Measurements from ENCODE around the gene EFNA5. TPM values are rescaled to one million over a fixed set of nuclear protein-coding genes. Genes with fewer than 3 reads are reported as not detected.

The EFNA5 gene
- total and polyA plus RNA-seq, 2 donors from 2014 or later = 5.9 to 54.4 TPM

GRCh38 chr5:107597803-107598202 is 72.9 kb downstream of the EFNA5 start:
- H3K4me1 ChIP-seq (ENCODE audit: control insufficient read depth in 2 of 3, insufficient read depth in 2 of 3, low read depth in 1 of 3, low read length in 3 of 3) = no peaks in the 10 kb centered on the region
- TF ChIP-seq CTCF (IDR thresholded peaks at IDR 0.05; ENCODE audit: borderline replicate concordance, extremely low read depth, insufficient read depth) = no peak
- FAIRE-seq (no peak), DNase-seq (no peak)
- H3K27me3 ChIP-seq (ENCODE audit: control insufficient read depth, insufficient read depth, low read length) = no peaks in the 10 kb centered on the region
- no peak overlapping the region for H3K4me3 ChIP-seq (ENCODE audit: low read length in 3 of 3)
- H3K9me3 ChIP-seq (ENCODE audit: control insufficient read depth in 2 of 3, insufficient read depth in 1 of 3, low read length in 3 of 3) = no peaks in the 10 kb centered on the region
- intact Hi-C loops (cut with DNase I) = no loop called here
- no peaks in the 10 kb centered on the region for H3K36me3 ChIP-seq (ENCODE audit: control insufficient read depth in 2 of 3, insufficient read depth in 3 of 3, low read length in 3 of 3)
- H3K9ac ChIP-seq (ENCODE audit: low read length in 3 of 3) = no peak overlapping the region
- no peak overlapping the region for H3K27ac ChIP-seq (ENCODE audit: low read depth in 2 of 2, low read length in 2 of 2)

- H3K27ac ChIP-seq (ENCODE audit: low read depth in 2 of 2, low read length in 2 of 2) = no peak overlapping the region
- no peaks in the 10 kb centered on the region for H3K9me3 ChIP-seq (ENCODE audit: control insufficient read depth in 2 of 3, insufficient read depth in 1 of 3, low read length in 3 of 3)
- DNase-seq = no peak
- H3K4me3 ChIP-seq (ENCODE audit: low read length in 3 of 3) = no peak overlapping the region
- intact Hi-C loops (cut with DNase I) = no loop called here
- H3K27me3 ChIP-seq (ENCODE audit: control insufficient read depth, insufficient read depth, low read length) = no peaks in the 10 kb centered on the region
- TF ChIP-seq CTCF (IDR thresholded peaks at IDR 0.05; ENCODE audit: borderline replicate concordance, extremely low read depth, insufficient read depth) = no peak
- no peak overlapping the region for H3K9ac ChIP-seq (ENCODE audit: low read length in 3 of 3)
- no peaks in the 10 kb centered on the region for H3K4me1 ChIP-seq (ENCODE audit: control insufficient read depth in 2 of 3, insufficient read depth in 2 of 3, low read depth in 1 of 3, low read length in 3 of 3)
- no peak for FAIRE-seq
- H3K36me3 ChIP-seq (ENCODE audit: control insufficient read depth in 2 of 3, insufficient read depth in 3 of 3, low read length in 3 of 3) = no peaks in the 10 kb centered on the region
Observed at GRCh38 chr5:107597247-107597646, 73.5 kb downstream of the EFNA5 start.

- Histone ChIP-seq H3K36me3 (ENCODE audit: control insufficient read depth in 2 of 3, insufficient read depth in 3 of 3, low read length in 3 of 3) (no peaks in the 10 kb centered on the region), H3K9ac (ENCODE audit: low read length in 3 of 3) (no peak overlapping the region), H3K27ac (ENCODE audit: low read depth in 2 of 2, low read length in 2 of 2) (no peak overlapping the region), H3K27me3 (ENCODE audit: control insufficient read depth, insufficient read depth, low read length) (no peaks in the 10 kb centered on the region), H3K9me3 (ENCODE audit: control insufficient read depth in 2 of 3, insufficient read depth in 1 of 3, low read length in 3 of 3) (no peaks in the 10 kb centered on the region), H3K4me3 (ENCODE audit: low read length in 3 of 3) (no peak overlapping the region), H3K4me1 (ENCODE audit: control insufficient read depth in 2 of 3, insufficient read depth in 2 of 3, low read depth in 1 of 3, low read length in 3 of 3) (no peaks in the 10 kb centered on the region)
- no peak for DNase-seq
- no peak for TF ChIP-seq CTCF (IDR thresholded peaks at IDR 0.05; ENCODE audit: borderline replicate concordance, extremely low read depth, insufficient read depth)
- intact Hi-C loops (cut with DNase I) = no loop called here
- FAIRE-seq = no peak
Observed at GRCh38 chr5:107594253-107595045, 76.3 kb downstream of the EFNA5 start.

Measured in kidney (tissue), 14 donors.